Neural cell (in vitro differentiated cells): ENCODE measurements around the gene FRMD1. TPM values are rescaled to one million over a fixed set of nuclear protein-coding genes. Genes with fewer than 3 reads are reported as not detected.

Experiments
- H2AFZ ChIP-seq: fragments of 200-600, 300-800 bp; sonication (generic), shearing (Covaris generic); 2 replicates; pipeline ENCODE4 v1.6.0; 2014; ENCODE audit warnings: low read depth, mild to moderate bottlenecking, antibody characterized with exemption, low read length, moderate library complexity
- H3F3A ChIP-seq: fragments of 200-600 bp; shearing (Covaris generic); 2 replicates; pipeline ENCODE4 v1.6.1; 2016; ENCODE audit warnings: mild to moderate bottlenecking, moderate library complexity, mixed read lengths, antibody characterized with exemption, low read length; ENCODE audit not compliant: insufficient read depth, poor library complexity, severe bottlenecking
- H3K27ac ChIP-seq: fragments of 200-600, 300-800 bp; sonication (generic), shearing (Covaris generic); 2 replicates; pipeline ENCODE4 v1.5.1; 2014; ENCODE audit warnings: mild to moderate bottlenecking, low read length, moderate library complexity
- H3K27me3 ChIP-seq: fragments of 300-800, 200-600 bp; sonication (generic), shearing (Covaris generic); 2 replicates; pipeline ENCODE4 v1.6.0; 2014; ENCODE audit warnings: mild to moderate bottlenecking, low read depth, low read length, moderate library complexity; ENCODE audit not compliant: insufficient read depth
- H3K36me3 ChIP-seq: fragments of 300-800, 200-600 bp; sonication (generic), shearing (Covaris generic); 2 replicates; pipeline ENCODE4 v1.5.1; 2014; ENCODE audit warnings: mild to moderate bottlenecking, antibody characterized with exemption, low read length, moderate library complexity; ENCODE audit not compliant: insufficient read depth
- H3K4me2 ChIP-seq: fragments of 300-800, 200-600 bp; sonication (generic), shearing (Covaris generic); 2 replicates; pipeline ENCODE4 v1.6.0; 2014; ENCODE audit warnings: mild to moderate bottlenecking, low read length
- H3K4me3 ChIP-seq: fragments of 300-800, 200-600 bp; sonication (generic), shearing (Covaris generic); 2 replicates; pipeline ENCODE4 v1.5.1; 2014; ENCODE audit warnings: mild to moderate bottlenecking, low read length, moderate library complexity
- H3K79me2 ChIP-seq: fragments of 200-600 bp; shearing (Covaris generic); replicated peaks from 2 replicates; pipeline ENCODE4 v1.6.0; 2014; ENCODE audit warnings: mild to moderate bottlenecking, low read length, moderate library complexity; ENCODE audit not compliant: insufficient read depth
- H3K9ac ChIP-seq: fragments of 300-800, 200-600 bp; sonication (generic), shearing (Covaris generic); 2 replicates; pipeline ENCODE4 v1.6.1; 2016; ENCODE audit warnings: mild to moderate bottlenecking, low read length, mixed read lengths
- H3K9me2 ChIP-seq: fragments of 200-600 bp; shearing (Covaris generic); 2 replicates; pipeline ENCODE4 v1.6.1; 2016; ENCODE audit warnings: mild to moderate bottlenecking, low read length, mixed read lengths; ENCODE audit not compliant: insufficient read depth
- H3K9me3 ChIP-seq: fragments of 200-600, 300-800 bp; sonication (generic), shearing (Covaris generic); 2 replicates; pipeline ENCODE4 v1.6.1; 2016; ENCODE audit warnings: mild to moderate bottlenecking, mixed run types, low read length, moderate library complexity, mixed read lengths
- H4K20me1 ChIP-seq: fragments of 200-600 bp; shearing (Covaris generic); 2 replicates; pipeline ENCODE4 v1.6.1; 2016; ENCODE audit warnings: mild to moderate bottlenecking, mixed run types; ENCODE audit not compliant: insufficient read depth
- EP300 ChIP-seq: fragments of 450-650 bp; conservative IDR thresholded peaks from 2 replicates; pipeline ENCODE4 v1.6.1; 2014; ENCODE audit warnings: antibody characterized with exemption, mild to moderate bottlenecking, moderate library complexity; ENCODE audit not compliant: poor library complexity, severe bottlenecking
- EZH2 ChIP-seq: fragments of 200-600, 300-800 bp; shearing (Covaris generic), sonication (generic); IDR thresholded peaks from 2 replicates; pipeline ENCODE4 v1.6.1; 2014; ENCODE audit warnings: antibody characterized with exemption, low read length, borderline replicate concordance, mild to moderate bottlenecking; ENCODE audit not compliant: insufficient read depth, poor library complexity, severe bottlenecking
- MXI1 ChIP-seq: fragments of 450-650 bp; conservative IDR thresholded peaks from 2 replicates; pipeline ENCODE4 v1.6.1; 2014; ENCODE audit warnings: antibody characterized with exemption, mild to moderate bottlenecking; ENCODE audit not compliant: poor library complexity, severe bottlenecking
- POLR2AphosphoS5 ChIP-seq: IDR thresholded peaks from 2 replicates; pipeline ENCODE4 v1.6.1; 2012
- RAD21 ChIP-seq: fragments of 450-650 bp; conservative IDR thresholded peaks from 2 replicates; pipeline ENCODE4 v1.6.1; 2014; ENCODE audit warnings: antibody characterized with exemption, mild to moderate bottlenecking, moderate library complexity
- REST ChIP-seq: IDR thresholded peaks from 2 replicates; pipeline ENCODE4 v1.6.1; 2012; ENCODE audit warnings: borderline replicate concordance
- SMC3 ChIP-seq: fragments of 450-650 bp; conservative IDR thresholded peaks from 2 replicates; pipeline ENCODE4 v1.6.1; 2014; ENCODE audit warnings: antibody characterized with exemption, mild to moderate bottlenecking, moderate library complexity; ENCODE audit not compliant: poor library complexity
- TAF1 ChIP-seq: IDR thresholded peaks from 2 replicates; pipeline ENCODE4 v1.6.1; 2012; ENCODE audit warnings: low read depth
- polyA plus RNA-seq: library from polyadenylated mRNA; depleted of rRNA; stranded (reverse); fragments of >200 nt; gene quantifications from 2 replicates; pipeline ENCODE4 v1.2.3, GENCODE V29; 2014
- TF ChIP-seq, protein P1 (sequence below): fragments of 450-650 bp; IDR thresholded peaks from 2 replicates; pipeline ENCODE4 v1.5.1; 2014; ENCODE audit warnings: antibody characterized with exemption, mild to moderate bottlenecking, moderate library complexity; ENCODE audit not compliant: poor library complexity, severe bottlenecking

Gene FRMD1
- polyA plus RNA-seq, 1 donor from 2014 or later = not detected

DNA sequence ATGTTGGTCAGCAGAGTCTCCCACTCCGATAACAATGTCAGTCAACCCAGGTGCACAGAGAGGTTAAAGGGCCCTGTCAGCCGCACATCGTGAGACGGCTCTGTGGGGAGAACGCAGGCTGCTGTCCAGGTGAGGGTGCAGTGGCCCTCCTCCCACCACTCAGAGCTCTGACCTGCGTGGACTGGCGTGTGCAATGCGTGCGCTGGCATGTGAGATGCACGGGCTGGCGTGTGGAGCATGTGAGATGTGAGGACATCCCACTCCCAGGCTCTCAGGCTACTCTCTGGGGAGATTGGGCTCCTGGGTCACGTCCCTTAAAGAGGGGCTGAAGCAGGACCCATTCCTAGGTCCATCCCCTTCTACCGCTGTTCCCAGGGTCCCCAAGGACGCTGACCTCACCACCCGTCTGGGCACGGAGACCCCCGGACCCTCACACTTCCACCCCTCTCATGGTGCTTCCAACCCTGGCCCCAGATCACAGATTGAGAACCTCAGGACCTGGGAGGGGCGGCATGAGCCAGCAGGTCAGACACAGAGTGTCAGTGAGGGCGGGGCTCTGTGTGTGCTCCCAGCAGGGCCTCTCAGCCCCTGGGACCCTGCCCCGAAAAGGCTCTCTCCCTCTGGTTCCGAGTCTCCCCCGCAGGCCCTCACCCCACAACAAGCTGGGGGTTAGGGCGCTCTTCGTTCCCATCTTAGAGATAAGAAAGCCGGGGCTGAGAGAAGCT, 8.6 kb upstream of the FRMD1 start:
- no peak overlapping the region for H3K4me3 ChIP-seq
- no peaks in the 10 kb centered on the region for H3K9me2 ChIP-seq
- TF ChIP-seq, protein P1, sequence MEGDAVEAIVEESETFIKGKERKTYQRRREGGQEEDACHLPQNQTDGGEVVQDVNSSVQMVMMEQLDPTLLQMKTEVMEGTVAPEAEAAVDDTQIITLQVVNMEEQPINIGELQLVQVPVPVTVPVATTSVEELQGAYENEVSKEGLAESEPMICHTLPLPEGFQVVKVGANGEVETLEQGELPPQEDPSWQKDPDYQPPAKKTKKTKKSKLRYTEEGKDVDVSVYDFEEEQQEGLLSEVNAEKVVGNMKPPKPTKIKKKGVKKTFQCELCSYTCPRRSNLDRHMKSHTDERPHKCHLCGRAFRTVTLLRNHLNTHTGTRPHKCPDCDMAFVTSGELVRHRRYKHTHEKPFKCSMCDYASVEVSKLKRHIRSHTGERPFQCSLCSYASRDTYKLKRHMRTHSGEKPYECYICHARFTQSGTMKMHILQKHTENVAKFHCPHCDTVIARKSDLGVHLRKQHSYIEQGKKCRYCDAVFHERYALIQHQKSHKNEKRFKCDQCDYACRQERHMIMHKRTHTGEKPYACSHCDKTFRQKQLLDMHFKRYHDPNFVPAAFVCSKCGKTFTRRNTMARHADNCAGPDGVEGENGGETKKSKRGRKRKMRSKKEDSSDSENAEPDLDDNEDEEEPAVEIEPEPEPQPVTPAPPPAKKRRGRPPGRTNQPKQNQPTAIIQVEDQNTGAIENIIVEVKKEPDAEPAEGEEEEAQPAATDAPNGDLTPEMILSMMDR = no peak
- TF ChIP-seq REST = no peak
- TF ChIP-seq EZH2 = no peak
- TF ChIP-seq MXI1 = no peak
- TF ChIP-seq TAF1 = no peak
- TF ChIP-seq RAD21 = no peak
- no peak for TF ChIP-seq EP300
- TF ChIP-seq SMC3 = no peak
- no peak for TF ChIP-seq POLR2AphosphoS5
- no peaks in the 10 kb centered on the region for H3K36me3 ChIP-seq
- no peaks in the 10 kb centered on the region for H3K79me2 ChIP-seq
- H3K27ac ChIP-seq = no peak overlapping the region
- no peaks in the 10 kb centered on the region for H3K27me3 ChIP-seq
- H3K9me3 ChIP-seq = no peaks in the 10 kb centered on the region
- no peak overlapping the region for H3K9ac ChIP-seq
- no peaks in the 10 kb centered on the region for H4K20me1 ChIP-seq
- H3F3A ChIP-seq = no peaks in the 10 kb centered on the region
- H3K4me2 ChIP-seq = no peak overlapping the region
- no peak overlapping the region for H2AFZ ChIP-seq

- no peaks in the 10 kb centered on the region for H3K79me2 ChIP-seq
Observed at GRCh38 chr6:168086616-168087015, 7.6 kb upstream of the FRMD1 start.

More at GRCh38 chr6:168086616-168087015, 7.6 kb upstream of the FRMD1 start:
- Histone ChIP-seq H2AFZ (no peak overlapping the region), H3K27me3 (no peaks in the 10 kb centered on the region), H3K4me2 (no peak overlapping the region), H3K4me3 (no peak overlapping the region), H3K9me3 (no peaks in the 10 kb centered on the region), H3F3A (no peaks in the 10 kb centered on the region), H3K36me3 (no peaks in the 10 kb centered on the region), H3K9ac (no peak overlapping the region), H3K9me2 (no peaks in the 10 kb centered on the region), H3K27ac (no peak overlapping the region), H4K20me1 (no peaks in the 10 kb centered on the region)
- no peak for TF ChIP-seq TAF1
- no peak for TF ChIP-seq EP300
- TF ChIP-seq, protein P1 = no peak
- TF ChIP-seq RAD21 = no peak
- TF ChIP-seq POLR2AphosphoS5 = no peak
- no peak for TF ChIP-seq MXI1
- no peak for TF ChIP-seq SMC3
- no peak for TF ChIP-seq EZH2
- TF ChIP-seq REST = no peak
